HepG2 (cell line): ENCODE data around the gene CCBE1. TPM values are rescaled to one million over a fixed set of nuclear protein-coding genes. Genes with fewer than 3 reads are reported as not detected.

Experiments
- ATAC-seq: fragments of 200-7000 bp; cut with Tn5 transposase; 3 replicates; pipeline ENCODE4 v1.9.1; 2020; ENCODE audit warnings: mild to moderate bottlenecking, moderate library complexity
- BruUV-seq: library from RNA; stranded (reverse); fragments of 400-500 nt; replicated peaks from 2 replicates; lab custom pipeline; 2021; lab: Mats Ljungman, UMichigan
- CTCF ChIA-PET: fragments of 300-600 bp; formaldehyde crosslinking; extraction: SDS; loops from one replicate; lab custom pipeline; 2021; ENCODE audit warnings: low total read pairs, inconsistent platforms, low intra/inter-chr PET ratio; lab: Yijun Ruan, JAX
- POLR2A ChIA-PET: fragments of 350-600 bp; sonication (Branson Sonifier 250); formaldehyde crosslinking; loops from one replicate; lab custom pipeline; 2020; ENCODE audit warnings: antibody characterized with exemption, inconsistent platforms; lab: Yijun Ruan, JAX
- DNase-seq: peaks from one replicate; pipeline ENCODE4 v3.0.0-alpha.2; 2015; ENCODE audit warnings: low spot score
- FAIRE-seq: peaks from 3 replicates; lab custom pipeline; 2011; peaks lifted over from hg19 to GRCh38; lab: Jason Lieb, UNC
- H2AFZ ChIP-seq: one replicate; pipeline ENCODE4 v1.6.1; 2011; ENCODE audit warnings: low read length, inconsistent platforms
- H3K27ac ChIP-seq: fragments of 300-600 bp; 3 replicates; pipeline ENCODE4 v1.8.0; 2011; ENCODE audit warnings: mixed run types, mild to moderate bottlenecking, mixed read lengths, low read length, inconsistent platforms; ENCODE audit not compliant: insufficient read depth; ENCODE audit errors: extremely low read length
- H3K27me3 ChIP-seq, 2 experiments: fragments of 200-600 bp in 1 of 2; 2 replicates in 1 of 2; 3 replicates in 1 of 2; pipeline versions ENCODE4 v1.6.0 to v1.8.0; 2011; ENCODE audit warnings: low read length in 2 of 2, mild to moderate bottlenecking in 2 of 2, moderate library complexity in 2 of 2, inconsistent platforms in 1 of 2; ENCODE audit not compliant: insufficient read depth in 2 of 2, control insufficient read depth in 1 of 2
- H3K36me3 ChIP-seq, 2 experiments: fragments of 200-600 bp in 1 of 2; replicated peaks in 1 of 2; 2 replicates in 1 of 2; 3 replicates in 1 of 2; pipeline versions ENCODE4 v1.5.1 to v1.8.0; 2011; ENCODE audit warnings: low read length in 2 of 2, inconsistent platforms in 1 of 2; ENCODE audit not compliant: insufficient read depth in 2 of 2, control insufficient read depth in 1 of 2
- H3K4me1 ChIP-seq: 2 replicates; pipeline ENCODE4 v1.5.1; 2012; ENCODE audit warnings: low read length, inconsistent platforms; ENCODE audit not compliant: insufficient read depth
- H3K4me2 ChIP-seq: 2 replicates; pipeline ENCODE4 v1.6.0; 2011; ENCODE audit warnings: low read depth, low read length, inconsistent platforms
- H3K4me3 ChIP-seq, 3 experiments: fragments of 200-600 bp in 1 of 3; sonication (generic), shearing (Covaris generic) in 1 of 3; replicated peaks in 1 of 3; 2 replicates each; pipeline ENCODE4 v1.5.1; 2011 to 2016; ENCODE audit warnings: low read length in 3 of 3, inconsistent platforms in 2 of 3, low read depth in 2 of 3, mild to moderate bottlenecking in 2 of 3, control low read depth in 1 of 3, mixed read lengths in 1 of 3; ENCODE audit not compliant: insufficient read depth in 1 of 3
- H3K79me2 ChIP-seq: one replicate; pipeline ENCODE4 v1.6.1; 2011; ENCODE audit warnings: low read length, inconsistent platforms; ENCODE audit not compliant: insufficient read depth
- H3K9ac ChIP-seq: 2 replicates; pipeline ENCODE4 v1.6.0; 2011; ENCODE audit warnings: mild to moderate bottlenecking, low read depth, low read length, inconsistent platforms; ENCODE audit not compliant: insufficient read depth
- H3K9me3 ChIP-seq: 2 replicates; pipeline ENCODE4 v1.5.1; 2012; ENCODE audit warnings: mild to moderate bottlenecking, low read length
- H4K20me1 ChIP-seq: 2 replicates; pipeline ENCODE4 v1.6.0; 2011; ENCODE audit warnings: inconsistent platforms, mild to moderate bottlenecking, low read length, moderate library complexity; ENCODE audit not compliant: insufficient read depth
- ARHGAP35 ChIP-seq: sonication (generic); formaldehyde crosslinking; IDR thresholded peaks from 2 replicates; pipeline ENCODE4 v1.9.0; 2022; ENCODE audit warnings: mild to moderate bottlenecking, inconsistent platforms, moderate library complexity, missing genetic modification reagents, borderline replicate concordance
- BCL6 ChIP-seq: IDR thresholded peaks from 2 replicates; pipeline ENCODE4 v1.6.1; 2016; ENCODE audit warnings: missing genetic modification reagents, missing compliant biosample characterization
- DNMT3B ChIP-seq: conservative IDR thresholded peaks from 2 replicates; pipeline ENCODE4 v1.6.1; 2016; ENCODE audit warnings: missing biosample characterization, control low read depth
- FOXP1 ChIP-seq, 2 experiments: fragments of 450-650 bp in 1 of 2; IDR thresholded peaks; 2 replicates each; pipeline ENCODE4 v1.6.1; 2017 to 2018; ENCODE audit warnings: antibody characterized with exemption in 1 of 2
- HDAC1 ChIP-seq: sonication (generic); formaldehyde crosslinking; IDR thresholded peaks from 2 replicates; pipeline ENCODE4 v1.5.1; 2020; ENCODE audit warnings: mild to moderate bottlenecking, missing genetic modification reagents
- HNRNPK ChIP-seq: fragments of 200-400 bp; formaldehyde crosslinking; IDR thresholded peaks from 2 replicates; pipeline ENCODE4 v1.6.1; 2018; ENCODE audit warnings: low read length, low read depth, moderate library complexity, mild to moderate bottlenecking; ENCODE audit not compliant: poor library complexity, severe bottlenecking
- RFXAP ChIP-seq: sonication (generic); formaldehyde crosslinking; IDR thresholded peaks from 2 replicates; pipeline ENCODE4 v1.4.0; 2020; ENCODE audit warnings: missing genetic modification reagents, borderline replicate concordance
- ZNF124 ChIP-seq: sonication (generic); formaldehyde crosslinking; IDR thresholded peaks from 2 replicates; pipeline ENCODE4 v1.4.0; 2020; ENCODE audit warnings: missing genetic modification reagents
- ZNF367 ChIP-seq: sonication (generic); formaldehyde crosslinking; IDR thresholded peaks from 2 replicates; pipeline ENCODE4 v1.4.0; 2020; ENCODE audit warnings: missing genetic modification reagents, borderline replicate concordance
- ZNF83 ChIP-seq: sonication (generic); formaldehyde crosslinking; IDR thresholded peaks from 2 replicates; pipeline ENCODE4 v1.4.0; 2020; ENCODE audit warnings: missing genetic modification reagents, mild to moderate bottlenecking, borderline replicate concordance
- WGBS: methylation state at CpG from one replicate; pipeline ENCODE4 v1.1.6; 2017; ENCODE audit warnings: low lambda C conversion rate; 5-methylcytosine and 5-hydroxymethylcytosine counted together
- in situ Hi-C: cut with HindIII; loops from 2 replicates; pipeline ENCODE4 v1.10.0; 2017; ENCODE audit warnings: low pct_unique_long_range_greater_than_20kb; ENCODE audit not compliant: extremely low pct_ligation_motif_present
- intact Hi-C: fragments of 100-400 bp; cut with micrococcal nuclease; formaldehyde crosslinking; loops from one replicate; pipeline ENCODE4 v1.10.0; 2022; ENCODE audit not compliant: unreplicated experiment
- polyA plus RNA-seq, 8 experiments: library from polyadenylated mRNA; depleted of rRNA in 3 of 8; stranded (reverse) in 7 of 8; unstranded in 1 of 8; fragments of >200 nt; fragmentation: Illumina TruSeq in 4 of 8; extraction: Trizol in 4 of 8; gene quantifications; 2 replicates each; pipeline versions ENCODE4 v1.2.1 to v1.2.3, GENCODE V29; 2011 to 2016; ENCODE audit warnings: low read depth in 4 of 8, missing spikeins in 1 of 8, mixed read lengths in 1 of 8; ENCODE audit not compliant: insufficient read depth in 1 of 8
- total RNA-seq, 5 experiments: library from RNA; depleted of rRNA; stranded (reverse); fragments of >200 nt; fragmentation: Illumina TruSeq; extraction: Trizol; gene quantifications; 2 replicates each; pipeline ENCODE4 v1.2.3, GENCODE V29; 2016; ENCODE audit warnings: low read depth in 1 of 5
- TF ChIP-seq, protein P1 (sequence below): sonication (generic); formaldehyde crosslinking; IDR thresholded peaks from 2 replicates; pipeline ENCODE4 v1.4.0; 2020; ENCODE audit warnings: missing genetic modification reagents, mild to moderate bottlenecking, borderline replicate concordance
- TF ChIP-seq, protein P2 (sequence below): sonication (generic); formaldehyde crosslinking; IDR thresholded peaks from 2 replicates; pipeline ENCODE4 v1.4.0; 2020; ENCODE audit warnings: mild to moderate bottlenecking, missing genetic modification reagents

CCBE1 gene
- total and polyA plus RNA-seq, 2 of the 13 experiments (the other 11 are each of a cell fraction or from before 2014, with no cell fraction given), result not detected

DNA sequence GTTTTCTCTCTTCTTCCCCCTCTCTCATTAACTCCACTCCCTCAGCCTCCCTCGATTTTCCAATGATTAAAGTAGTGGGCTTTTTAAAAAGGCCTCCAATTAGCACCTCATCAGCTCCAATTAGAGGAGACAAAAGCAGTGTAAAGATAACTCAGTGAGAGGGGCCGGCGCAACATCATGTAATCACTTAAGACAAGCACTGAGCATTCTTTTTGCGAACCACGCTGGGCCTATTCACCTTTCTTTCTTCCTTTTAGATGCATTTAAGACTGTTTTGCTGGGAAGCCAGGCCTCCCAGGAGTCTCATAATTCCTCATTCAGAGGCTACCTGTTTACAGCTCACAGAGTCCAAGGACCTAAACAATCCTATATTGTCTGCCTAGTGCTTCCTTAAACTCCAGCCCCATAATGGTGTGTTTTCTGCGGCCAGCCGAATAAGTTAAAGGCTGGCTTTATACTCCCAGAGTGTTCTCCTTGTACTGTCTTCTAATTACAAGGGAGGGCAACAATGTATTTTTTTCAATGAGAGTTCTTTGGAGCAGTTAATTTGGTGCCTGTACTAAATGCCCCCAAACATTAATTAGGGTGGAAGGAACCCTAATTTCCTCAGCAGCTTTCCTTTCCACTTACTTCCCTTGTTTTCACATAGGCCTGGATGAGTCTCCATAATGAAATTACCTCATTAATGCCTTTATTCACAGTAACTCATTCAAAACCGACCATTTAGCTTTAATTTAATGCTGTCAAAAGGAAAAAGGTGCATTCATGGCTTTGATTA lies 310.1 kb downstream of the CCBE1 start:
- CTCF ChIA-PET, result no interaction called here
- H4K20me1 ChIP-seq, result no peaks in the 10 kb centered on the region
- POLR2A ChIA-PET, result no interaction called here
- H3K79me2 ChIP-seq, result no peaks in the 10 kb centered on the region
- H3K9ac ChIP-seq, result no peak overlapping the region
- ATAC-seq (no peak), FAIRE-seq (no peak), DNase-seq (no peak)
- in situ Hi-C loops, result no loop called here
- no TSS peak for BruUV-seq
- H3K27ac ChIP-seq, result no peak overlapping the region
- no peaks in the 10 kb centered on the region for H3K4me1 ChIP-seq
- H3K4me2 ChIP-seq, result no peak overlapping the region
- H3K4me3 ChIP-seq, result no peak overlapping the region
- H2AFZ ChIP-seq, result no peak overlapping the region
- H3K9me3 ChIP-seq, result no peaks in the 10 kb centered on the region
- intact Hi-C loops, result no loop called here
- WGBS, result 60% methylated on average over 8 of the region's 8 CpGs
- H3K27me3 ChIP-seq, result peaks cover 0 to 18% of the 10 kb centered on the region in 2 experiments; a peak in 2 of 5 replicates
- H3K36me3 ChIP-seq, result no peaks in the 10 kb centered on the region
- no peak for TF ChIP-seq DNMT3B (CRISPR knock-in tag)
- no peak for TF ChIP-seq ZNF83 (CRISPR knock-in tag)
- TF ChIP-seq, protein P1, sequence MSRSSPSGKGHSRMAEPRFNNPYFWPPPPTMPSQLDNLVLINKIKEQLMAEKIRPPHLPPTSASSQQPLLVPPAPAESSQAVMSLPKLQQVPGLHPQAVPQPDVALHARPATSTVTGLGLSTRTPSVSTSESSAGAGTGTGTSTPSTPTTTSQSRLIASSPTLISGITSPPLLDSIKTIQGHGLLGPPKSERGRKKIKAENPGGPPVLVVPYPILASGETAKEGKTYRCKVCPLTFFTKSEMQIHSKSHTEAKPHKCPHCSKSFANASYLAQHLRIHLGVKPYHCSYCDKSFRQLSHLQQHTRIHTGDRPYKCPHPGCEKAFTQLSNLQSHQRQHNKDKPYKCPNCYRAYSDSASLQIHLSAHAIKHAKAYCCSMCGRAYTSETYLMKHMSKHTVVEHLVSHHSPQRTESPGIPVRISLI (CRISPR knock-in tag), result no peak
- no peak for TF ChIP-seq ZNF367 (CRISPR knock-in tag)
- TF ChIP-seq RFXAP (CRISPR knock-in tag), result no peak
- TF ChIP-seq FOXP1 (IDR thresholded peaks at IDR 0.05), result no peak
- no peak for TF ChIP-seq FOXP1 (CRISPR knock-in tag; IDR thresholded peaks at IDR 0.05)

DNA sequence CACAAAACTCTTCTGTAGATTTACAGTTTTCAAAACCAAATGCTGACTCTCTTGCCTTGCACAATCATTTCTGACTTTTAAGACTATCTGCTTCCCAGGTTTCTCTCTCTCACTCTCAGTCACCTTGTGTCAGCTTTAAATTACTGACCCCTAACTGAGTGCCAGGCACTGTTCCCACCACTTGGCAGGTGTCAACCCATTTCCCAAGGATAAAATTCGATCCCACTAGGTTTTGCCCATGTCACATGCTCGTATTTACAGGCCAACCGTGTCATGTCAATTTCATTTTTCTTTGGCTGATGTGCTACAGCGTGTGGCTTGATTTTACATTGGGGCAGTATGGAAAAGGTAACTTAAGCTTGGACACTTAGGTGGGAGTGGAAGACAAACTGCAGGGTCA lies 312.0 kb downstream of the CCBE1 start:
- POLR2A ChIA-PET, result no interaction called here
- H3K4me1 ChIP-seq, result no peaks in the 10 kb centered on the region
- no peak for TF ChIP-seq BCL6 (CRISPR knock-in tag)
- TF ChIP-seq, protein P2, sequence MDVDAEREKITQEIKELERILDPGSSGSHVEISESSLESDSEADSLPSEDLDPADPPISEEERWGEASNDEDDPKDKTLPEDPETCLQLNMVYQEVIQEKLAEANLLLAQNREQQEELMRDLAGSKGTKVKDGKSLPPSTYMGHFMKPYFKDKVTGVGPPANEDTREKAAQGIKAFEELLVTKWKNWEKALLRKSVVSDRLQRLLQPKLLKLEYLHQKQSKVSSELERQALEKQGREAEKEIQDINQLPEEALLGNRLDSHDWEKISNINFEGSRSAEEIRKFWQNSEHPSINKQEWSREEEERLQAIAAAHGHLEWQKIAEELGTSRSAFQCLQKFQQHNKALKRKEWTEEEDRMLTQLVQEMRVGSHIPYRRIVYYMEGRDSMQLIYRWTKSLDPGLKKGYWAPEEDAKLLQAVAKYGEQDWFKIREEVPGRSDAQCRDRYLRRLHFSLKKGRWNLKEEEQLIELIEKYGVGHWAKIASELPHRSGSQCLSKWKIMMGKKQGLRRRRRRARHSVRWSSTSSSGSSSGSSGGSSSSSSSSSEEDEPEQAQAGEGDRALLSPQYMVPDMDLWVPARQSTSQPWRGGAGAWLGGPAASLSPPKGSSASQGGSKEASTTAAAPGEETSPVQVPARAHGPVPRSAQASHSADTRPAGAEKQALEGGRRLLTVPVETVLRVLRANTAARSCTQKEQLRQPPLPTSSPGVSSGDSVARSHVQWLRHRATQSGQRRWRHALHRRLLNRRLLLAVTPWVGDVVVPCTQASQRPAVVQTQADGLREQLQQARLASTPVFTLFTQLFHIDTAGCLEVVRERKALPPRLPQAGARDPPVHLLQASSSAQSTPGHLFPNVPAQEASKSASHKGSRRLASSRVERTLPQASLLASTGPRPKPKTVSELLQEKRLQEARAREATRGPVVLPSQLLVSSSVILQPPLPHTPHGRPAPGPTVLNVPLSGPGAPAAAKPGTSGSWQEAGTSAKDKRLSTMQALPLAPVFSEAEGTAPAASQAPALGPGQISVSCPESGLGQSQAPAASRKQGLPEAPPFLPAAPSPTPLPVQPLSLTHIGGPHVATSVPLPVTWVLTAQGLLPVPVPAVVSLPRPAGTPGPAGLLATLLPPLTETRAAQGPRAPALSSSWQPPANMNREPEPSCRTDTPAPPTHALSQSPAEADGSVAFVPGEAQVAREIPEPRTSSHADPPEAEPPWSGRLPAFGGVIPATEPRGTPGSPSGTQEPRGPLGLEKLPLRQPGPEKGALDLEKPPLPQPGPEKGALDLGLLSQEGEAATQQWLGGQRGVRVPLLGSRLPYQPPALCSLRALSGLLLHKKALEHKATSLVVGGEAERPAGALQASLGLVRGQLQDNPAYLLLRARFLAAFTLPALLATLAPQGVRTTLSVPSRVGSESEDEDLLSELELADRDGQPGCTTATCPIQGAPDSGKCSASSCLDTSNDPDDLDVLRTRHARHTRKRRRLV (CRISPR knock-in tag), result no peak
- TF ChIP-seq ZNF124 (CRISPR knock-in tag), result no peak
- no peak for TF ChIP-seq ARHGAP35 (CRISPR knock-in tag)
- TF ChIP-seq HDAC1 (CRISPR knock-in tag), result no peak
- no peak for TF ChIP-seq HNRNPK

More for the DNA sequence above, 312.0 kb downstream of the CCBE1 start:
- intact Hi-C loops, result no loop called here
- 16% methylated on average over 4 of the region's 4 CpGs for WGBS
- peaks cover 0 to 21% of the 10 kb centered on the region in 2 experiments; a peak in 2 of 5 replicates for H3K27me3 ChIP-seq
- H2AFZ ChIP-seq, result no peak overlapping the region
- no peaks in the 10 kb centered on the region for H3K36me3 ChIP-seq
- no TSS peak for BruUV-seq
- in situ Hi-C loops, result no loop called here
- DNase-seq, result no peak
- H3K4me2 ChIP-seq, result no peak overlapping the region
- ATAC-seq, result no peak
- H3K27ac ChIP-seq, result no peak overlapping the region
- no peaks in the 10 kb centered on the region for H3K9me3 ChIP-seq
- no peak for FAIRE-seq
- no peak overlapping the region for H3K9ac ChIP-seq
- H3K79me2 ChIP-seq, result no peaks in the 10 kb centered on the region
- CTCF ChIA-PET, result no interaction called here
- H4K20me1 ChIP-seq, result no peaks in the 10 kb centered on the region
- no peak overlapping the region for H3K4me3 ChIP-seq
